HG02642 (cell line): ENCODE data around the gene PIAS4.
"Not testable (repeated sequence)": the region's sequence is repeated elsewhere in the genome, so short reads cannot be mapped to it uniquely, and the experiment has no call there.

Source experiments
- ATAC-seq: cut with Tn5 transposase; IDR thresholded peaks from one replicate; pipeline ENCODE4 v1.9.1; 2021; ENCODE audit warnings: mild to moderate bottlenecking; ENCODE audit not compliant: unreplicated experiment, poor library complexity

Gene PIAS4

GRCh38 chr19:3987619-3988371, 19.7 kb upstream of the PIAS4 start:
- ATAC-seq: peak; percentile 40

GRCh38 chr19:3990815-3991117, 16.8 kb upstream of the PIAS4 start:
- no peak for ATAC-seq

GRCh38 chr19:3995607-3996006, 11.9 kb upstream of the PIAS4 start:
- no peak for ATAC-seq

- not testable (repeated sequence) for ATAC-seq
Measured at GRCh38 chr19:3998667-3999412, 8.7 kb upstream of the PIAS4 start.

GRCh38 chr19:4000798-4001197, 6.7 kb upstream of the PIAS4 start:
- not testable (repeated sequence) for ATAC-seq

DNA sequence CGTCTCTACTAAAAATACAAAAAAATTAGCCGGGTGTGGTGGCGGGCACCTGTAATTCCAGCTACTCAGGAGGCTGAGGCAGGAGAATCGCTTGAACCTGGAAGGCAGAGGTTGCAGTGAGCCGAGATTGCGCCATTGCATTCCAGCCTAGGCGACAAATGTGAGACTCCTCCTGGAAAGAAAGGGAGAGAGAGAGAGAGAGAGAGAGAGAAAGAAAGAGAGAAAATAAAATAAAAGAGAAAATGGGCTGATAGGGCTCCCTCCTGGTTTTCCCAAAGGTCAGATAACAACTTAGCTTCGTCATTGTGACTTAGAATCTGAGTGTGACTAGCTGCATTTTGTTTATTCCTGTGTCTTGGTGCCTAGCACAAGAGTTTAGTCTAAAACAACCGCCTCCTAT, 2.1 kb upstream of the PIAS4 start:
- not testable (repeated sequence) for ATAC-seq

DNA sequence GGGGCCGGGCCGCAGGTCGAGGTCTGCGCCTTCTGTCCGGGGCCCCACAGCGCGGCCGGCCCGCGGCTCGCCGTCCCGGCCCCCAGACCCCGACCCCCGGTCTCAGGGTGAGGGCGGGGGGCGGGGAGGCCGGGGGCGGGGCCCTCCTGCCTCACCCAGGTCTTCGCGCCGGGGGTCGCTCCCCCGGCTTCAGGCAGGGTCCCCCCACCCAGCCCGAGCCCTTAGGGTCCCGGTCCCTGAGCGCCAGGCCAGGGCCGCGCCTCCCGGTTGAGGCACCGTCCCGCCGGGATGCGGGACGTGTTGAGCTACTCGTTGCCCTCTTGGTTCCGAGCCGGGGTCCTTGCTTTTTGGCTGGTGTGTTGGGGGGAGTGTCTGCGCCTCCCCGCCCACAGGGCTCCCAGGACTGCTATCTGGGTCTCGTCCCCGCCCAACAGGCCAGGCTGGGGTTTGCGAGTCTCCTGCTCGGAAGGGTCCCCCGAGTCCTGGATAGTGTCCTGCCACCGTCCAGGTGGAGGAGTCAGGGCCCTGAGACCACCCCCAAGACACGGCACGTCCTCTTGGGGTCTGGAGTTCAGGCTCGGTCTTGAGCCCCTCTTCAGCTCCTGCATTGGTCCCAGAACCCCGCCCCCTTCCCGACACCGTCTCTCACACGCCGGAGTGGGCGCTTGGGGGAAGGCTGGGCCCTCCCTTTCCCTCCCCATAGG, 452 bp downstream of the PIAS4 start:
- ATAC-seq: peak; percentile 6

GRCh38 chr19:4009990-4010807, 2.7 kb downstream of the PIAS4 start:
- ATAC-seq: no peak

GRCh38 chr19:4010808-4011110, 3.2 kb downstream of the PIAS4 start:
- ATAC-seq: no peak

DNA sequence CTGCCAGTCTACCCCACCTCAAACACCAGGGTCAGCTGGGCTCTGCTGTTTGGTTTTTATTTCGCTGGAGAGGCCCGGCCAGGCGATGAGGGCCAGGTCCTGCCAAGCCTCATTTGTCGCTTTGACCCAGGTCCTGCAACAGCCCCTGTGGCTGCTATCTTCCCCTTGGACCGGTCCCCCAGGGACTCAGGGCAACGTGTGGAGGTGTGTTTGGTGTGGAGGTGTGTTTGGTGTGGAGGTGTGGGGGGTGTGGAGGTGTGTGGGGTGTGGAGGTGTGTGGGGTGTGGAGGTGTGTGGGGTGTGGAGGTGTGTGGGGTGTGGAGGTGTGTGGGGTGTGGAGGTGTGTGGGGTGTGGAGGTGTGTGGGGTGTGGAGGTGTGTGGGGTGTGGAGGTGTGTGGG, 3.9 kb downstream of the PIAS4 start:
- ATAC-seq: not testable (repeated sequence)

DNA sequence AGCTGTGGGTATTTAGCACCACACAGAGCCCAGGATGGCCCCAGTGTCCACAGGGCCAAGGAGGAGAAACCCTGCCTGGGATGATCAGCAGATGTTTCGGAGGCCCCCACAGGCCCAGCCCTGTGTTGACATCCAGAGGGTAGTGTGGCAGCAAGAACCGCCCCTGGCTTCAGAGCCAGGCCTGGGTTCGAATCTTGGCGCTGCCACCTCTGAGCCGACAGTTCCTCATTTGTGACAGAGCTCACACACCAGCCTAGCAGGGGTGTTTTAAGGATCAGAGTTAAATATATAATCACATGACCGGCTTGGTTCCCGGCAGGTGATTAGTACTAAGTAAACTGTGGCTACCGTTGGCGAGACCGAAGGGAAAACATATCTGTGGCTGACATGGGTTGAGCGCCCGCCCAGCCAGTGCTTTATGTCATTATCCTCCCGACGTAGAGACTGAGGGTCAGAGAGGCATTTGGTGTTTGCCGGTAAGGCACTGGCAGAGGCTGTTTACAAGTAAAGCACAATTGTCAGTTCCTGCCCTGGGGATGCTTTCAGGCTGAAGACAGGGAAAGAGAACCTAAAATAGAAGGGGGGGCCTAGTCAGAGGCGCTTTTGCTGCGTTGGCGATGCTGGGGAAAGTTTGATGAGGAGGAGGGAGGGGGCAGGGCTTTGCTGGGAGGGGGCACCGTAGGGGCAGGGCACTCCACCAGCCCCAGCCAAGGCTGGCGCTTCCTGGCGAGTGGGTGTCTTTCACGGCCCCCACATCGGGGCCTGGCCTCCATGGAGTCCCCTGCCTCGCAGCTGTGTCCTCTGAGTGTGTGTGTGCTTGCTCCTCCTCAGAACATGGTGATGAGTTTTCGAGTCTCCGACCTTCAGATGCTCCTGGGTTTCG, 4.8 kb downstream of the PIAS4 start:
- no peak for ATAC-seq

DNA sequence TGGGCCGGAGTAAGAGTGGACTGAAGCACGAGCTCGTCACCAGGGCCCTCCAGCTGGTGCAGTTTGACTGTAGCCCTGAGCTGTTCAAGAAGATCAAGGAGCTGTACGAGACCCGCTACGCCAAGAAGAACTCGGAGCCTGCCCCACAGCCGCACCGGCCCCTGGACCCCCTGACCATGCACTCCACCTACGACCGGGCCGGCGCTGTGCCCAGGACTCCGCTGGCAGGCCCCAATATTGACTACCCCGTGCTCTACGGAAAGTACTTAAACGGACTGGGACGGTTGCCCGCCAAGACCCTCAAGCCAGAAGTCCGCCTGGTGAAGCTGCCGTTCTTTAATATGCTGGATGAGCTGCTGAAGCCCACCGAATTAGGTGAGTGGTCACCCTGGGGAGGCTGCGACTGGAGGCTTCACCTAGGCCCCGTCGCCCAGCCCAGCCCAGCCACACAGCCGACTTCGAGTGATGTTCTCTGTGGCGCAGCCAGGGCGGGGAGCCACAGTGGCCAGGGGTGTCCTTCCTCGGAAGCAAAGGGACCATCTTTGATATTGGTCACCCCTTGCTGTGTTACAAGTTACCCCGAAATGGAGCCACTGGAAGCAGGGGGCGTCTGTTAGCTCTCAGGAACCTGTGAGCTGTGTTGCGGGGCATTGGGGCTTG, 5.6 kb downstream of the PIAS4 start:
- ATAC-seq: no peak

GRCh38 chr19:4013886-4014540, 6.5 kb downstream of the PIAS4 start:
- ATAC-seq: no peak

- no peak for ATAC-seq
Measured at GRCh38 chr19:4014541-4015491, 7.3 kb downstream of the PIAS4 start.

GRCh38 chr19:4015705-4016402, 8.3 kb downstream of the PIAS4 start:
- no peak for ATAC-seq

GRCh38 chr19:4016486-4016885, 8.9 kb downstream of the PIAS4 start:
- no peak for ATAC-seq
